NCI-H2227 treated with DMSO at 0.1 percent for 48 hours (cell line): ENCODE measurements around the gene ZBTB5.
A peak's percentile ranks its signal among the peaks of the same experiment; 100 is the strongest.
"Not testable (repeated sequence)": the region's sequence is repeated elsewhere in the genome, so short reads cannot be mapped to it uniquely, and the experiment has no call there.

Source experiments
- DNase-seq: peaks from one replicate; lab custom pipeline; 2025; lab: John Stamatoyannopoulos, UW

ZBTB5 gene, protein sequence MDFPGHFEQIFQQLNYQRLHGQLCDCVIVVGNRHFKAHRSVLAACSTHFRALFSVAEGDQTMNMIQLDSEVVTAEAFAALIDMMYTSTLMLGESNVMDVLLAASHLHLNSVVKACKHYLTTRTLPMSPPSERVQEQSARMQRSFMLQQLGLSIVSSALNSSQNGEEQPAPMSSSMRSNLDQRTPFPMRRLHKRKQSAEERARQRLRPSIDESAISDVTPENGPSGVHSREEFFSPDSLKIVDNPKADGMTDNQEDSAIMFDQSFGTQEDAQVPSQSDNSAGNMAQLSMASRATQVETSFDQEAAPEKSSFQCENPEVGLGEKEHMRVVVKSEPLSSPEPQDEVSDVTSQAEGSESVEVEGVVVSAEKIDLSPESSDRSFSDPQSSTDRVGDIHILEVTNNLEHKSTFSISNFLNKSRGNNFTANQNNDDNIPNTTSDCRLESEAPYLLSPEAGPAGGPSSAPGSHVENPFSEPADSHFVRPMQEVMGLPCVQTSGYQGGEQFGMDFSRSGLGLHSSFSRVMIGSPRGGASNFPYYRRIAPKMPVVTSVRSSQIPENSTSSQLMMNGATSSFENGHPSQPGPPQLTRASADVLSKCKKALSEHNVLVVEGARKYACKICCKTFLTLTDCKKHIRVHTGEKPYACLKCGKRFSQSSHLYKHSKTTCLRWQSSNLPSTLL

DNA sequence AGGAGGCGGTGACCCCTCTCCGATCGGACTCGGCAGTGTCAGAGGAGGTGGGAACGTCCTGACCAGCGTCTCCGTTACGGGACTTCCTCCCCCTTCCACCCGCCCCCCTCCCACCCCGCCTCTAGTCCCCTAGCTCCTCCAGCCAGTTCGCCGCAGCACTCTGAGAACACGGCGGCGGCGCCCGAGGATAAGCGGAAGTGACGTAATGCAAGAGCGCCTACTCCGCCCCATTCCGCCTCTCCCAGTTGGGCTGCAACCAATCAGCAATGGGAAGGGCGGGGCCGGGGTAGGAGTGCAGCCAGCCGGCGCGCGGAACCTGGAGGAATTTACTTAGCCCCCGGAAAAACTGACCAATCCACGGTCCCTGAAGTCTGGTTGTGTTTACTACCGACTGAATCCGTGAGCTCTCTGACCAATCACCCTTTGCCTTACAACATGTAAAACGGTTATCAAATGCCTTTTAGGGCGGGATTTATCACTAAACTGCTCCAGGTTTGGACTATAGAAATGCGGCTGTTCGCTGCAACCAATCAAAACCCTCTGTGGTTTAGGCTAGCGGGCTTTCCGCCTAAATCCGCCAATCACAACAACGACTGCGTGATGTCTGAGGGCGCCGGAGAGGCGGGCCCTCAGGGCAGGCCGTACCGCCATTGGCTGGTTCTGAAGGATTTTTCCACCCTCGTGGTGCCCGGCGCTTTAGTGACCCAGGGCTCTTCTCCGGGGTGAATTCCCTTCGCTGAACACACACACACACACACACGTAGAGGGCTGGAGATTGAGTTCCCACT is at the start of gene ZBTB5:
ZBTB5 (minus strand) TSS at position 202 of the 788 bp plus-strand sequence. CDS start 22,899 bp downstream, outside the sequence.
- DNase-seq, result peak; percentile 96

DNA sequence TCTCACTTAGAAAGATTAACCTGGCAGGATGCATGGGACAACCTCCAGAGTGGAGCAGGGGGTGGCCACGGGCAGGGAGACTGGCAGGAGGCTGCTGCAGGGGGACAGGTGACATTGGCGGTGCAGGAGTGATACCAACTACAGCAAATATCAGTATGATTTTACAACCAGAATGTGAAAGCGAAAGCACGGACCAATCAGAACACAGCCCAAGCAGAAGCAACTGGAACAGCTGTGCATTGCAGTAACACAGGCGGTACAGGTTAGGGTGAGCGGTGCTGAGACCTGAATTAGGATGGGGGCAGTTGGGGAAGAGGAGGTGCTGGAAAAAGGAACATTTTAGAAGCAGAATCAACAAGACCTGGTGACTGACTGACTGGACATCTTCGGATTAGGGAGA is 49.7 kb upstream of the ZBTB5 start:
- no peak for DNase-seq

DNA sequence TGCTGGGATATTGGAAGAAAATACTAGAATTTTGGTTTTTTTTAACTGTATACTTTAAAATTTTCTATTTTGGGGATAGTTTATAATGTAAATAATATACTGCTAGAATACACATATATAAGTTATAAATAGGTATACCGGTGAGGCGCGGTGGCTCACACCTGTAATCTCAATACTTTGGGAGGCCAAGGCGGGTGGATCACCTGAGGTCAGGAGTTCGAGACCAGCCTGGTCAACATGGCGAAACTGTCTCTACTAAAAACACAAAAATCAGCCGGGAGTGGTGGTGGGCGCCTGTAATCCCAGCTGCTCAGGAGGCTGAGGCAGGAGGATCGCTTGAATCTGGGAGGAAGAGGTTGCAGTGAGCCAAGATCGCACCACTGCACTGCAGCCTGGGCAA is 49.2 kb upstream of the ZBTB5 start:
- DNase-seq, result not testable (repeated sequence)

DNA sequence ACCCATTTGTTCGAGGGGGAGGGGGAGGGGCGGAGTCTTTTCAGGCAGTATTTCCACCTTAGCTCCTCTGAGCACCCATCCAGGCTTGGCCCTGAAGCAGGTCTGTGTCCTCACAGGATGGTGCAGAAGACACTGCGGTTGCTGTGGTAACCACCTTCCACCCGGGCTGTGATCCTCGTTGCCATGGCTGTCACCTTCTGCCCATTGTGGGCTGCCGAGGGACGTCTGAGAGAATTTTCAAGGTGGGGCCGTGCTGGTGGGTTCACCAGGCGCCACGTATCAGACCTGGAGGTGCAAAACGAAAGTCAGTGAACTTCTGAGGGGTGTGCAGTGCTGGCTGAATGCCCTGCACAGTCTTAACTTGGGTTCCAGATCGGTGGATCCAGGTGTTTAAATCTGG is 47.2 kb upstream of the ZBTB5 start:
- DNase-seq, result no peak

DNA sequence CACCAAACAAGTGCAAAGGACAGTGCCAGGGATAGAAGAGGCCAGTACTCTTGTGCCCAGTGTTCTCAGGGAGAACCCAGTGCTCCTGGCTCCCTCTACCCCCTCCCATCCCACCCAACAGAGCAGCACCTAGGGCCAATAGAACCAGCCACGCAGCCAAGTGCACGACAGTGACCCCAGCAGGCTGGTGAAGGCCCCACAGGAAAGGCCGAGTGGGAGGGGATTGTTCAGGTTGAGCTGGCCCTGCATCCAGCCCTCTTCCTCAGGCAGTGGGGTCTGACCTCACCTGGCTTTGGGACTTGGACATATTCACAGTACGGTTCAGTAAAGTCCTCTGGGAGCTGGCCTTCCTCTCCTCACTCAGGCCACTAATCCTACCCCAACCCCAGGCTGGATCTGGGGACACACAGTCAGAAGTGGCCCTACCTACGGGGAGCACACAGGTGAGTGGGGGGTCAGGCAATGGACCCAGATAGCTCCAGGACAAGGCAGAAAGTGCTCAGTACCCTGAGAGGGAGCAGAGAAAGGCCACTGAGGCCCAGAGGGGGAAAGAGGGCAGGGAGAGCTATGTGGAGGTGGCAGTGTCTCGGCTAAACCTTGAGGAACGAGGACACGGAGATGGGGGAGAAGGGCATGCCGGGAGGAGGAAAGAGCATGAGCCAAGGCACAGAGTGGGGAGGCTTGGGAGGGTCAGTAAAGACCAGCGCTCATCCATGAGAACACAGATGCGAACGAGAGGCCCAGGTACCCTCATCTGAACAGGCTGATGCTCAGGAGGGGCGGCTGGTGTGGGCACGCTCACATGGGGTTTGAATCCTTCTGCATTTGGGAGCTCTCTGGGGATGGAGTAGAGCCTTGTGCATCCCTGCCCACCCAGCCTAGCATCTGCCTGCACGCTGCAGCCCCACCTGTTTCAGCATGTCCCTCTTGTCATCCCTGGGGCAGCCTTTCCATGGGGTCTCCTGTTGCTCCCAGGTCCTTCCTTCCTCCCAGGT is 46.1 kb upstream of the ZBTB5 start:
- DNase-seq, result no peak

DNA sequence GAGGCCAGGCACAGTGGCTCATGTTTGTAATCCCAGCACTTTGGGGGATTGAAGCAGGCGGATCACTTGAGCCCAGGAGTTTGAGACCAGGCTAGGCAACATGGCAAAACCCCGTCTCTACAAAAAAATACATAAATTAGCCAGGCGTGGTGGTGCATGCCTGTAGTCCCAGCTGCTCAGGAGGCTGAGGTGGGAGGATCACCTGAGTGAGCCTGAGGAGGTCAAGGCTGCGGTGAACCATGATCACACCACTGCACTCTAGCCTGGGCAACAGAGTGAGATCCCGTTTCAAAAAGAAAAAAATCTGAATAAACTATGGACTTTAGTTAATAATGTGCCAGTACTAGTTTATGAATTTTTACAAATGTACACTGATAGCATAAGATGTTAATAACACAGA is 44.8 kb upstream of the ZBTB5 start:
- not testable (repeated sequence) for DNase-seq

DNA sequence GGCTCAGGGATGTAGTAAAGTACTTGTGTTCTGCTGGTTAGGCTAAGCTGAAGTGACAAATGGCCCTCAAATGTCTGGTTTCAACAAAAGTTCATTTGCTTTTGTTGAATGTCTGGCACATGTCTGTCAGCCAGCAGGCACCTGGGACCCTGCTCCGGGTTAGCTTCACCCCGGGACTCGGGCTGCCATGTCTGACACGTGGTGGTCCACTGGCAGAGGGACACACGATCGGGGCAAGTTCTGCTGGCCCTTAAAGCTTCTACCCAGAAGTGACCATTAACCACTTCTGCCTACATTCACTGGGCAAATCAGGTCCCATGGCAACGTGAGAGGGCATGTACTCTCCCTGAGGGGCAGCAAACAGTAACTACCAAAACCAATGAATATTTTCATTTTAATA is 44.3 kb upstream of the ZBTB5 start:
- DNase-seq, result no peak

DNA sequence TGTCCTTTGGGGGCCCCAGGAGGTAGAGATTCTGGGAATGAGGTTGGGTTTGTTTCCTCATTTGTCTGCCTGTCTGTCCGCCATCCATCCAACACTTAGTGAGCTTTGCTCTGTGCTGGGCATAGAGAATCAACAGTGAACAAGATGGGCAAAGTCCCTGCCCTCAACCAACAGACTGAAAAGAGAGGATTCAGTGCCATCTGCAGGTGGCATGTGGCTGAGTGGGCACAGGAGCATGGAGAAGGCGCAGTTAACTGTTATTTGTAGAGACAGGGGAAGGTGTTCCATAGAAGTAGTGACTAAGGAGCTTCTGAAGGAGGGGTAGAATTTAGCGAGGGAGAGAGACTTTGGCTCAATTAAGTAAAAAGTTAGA is 43.6 kb upstream of the ZBTB5 start:
- no peak for DNase-seq

DNA sequence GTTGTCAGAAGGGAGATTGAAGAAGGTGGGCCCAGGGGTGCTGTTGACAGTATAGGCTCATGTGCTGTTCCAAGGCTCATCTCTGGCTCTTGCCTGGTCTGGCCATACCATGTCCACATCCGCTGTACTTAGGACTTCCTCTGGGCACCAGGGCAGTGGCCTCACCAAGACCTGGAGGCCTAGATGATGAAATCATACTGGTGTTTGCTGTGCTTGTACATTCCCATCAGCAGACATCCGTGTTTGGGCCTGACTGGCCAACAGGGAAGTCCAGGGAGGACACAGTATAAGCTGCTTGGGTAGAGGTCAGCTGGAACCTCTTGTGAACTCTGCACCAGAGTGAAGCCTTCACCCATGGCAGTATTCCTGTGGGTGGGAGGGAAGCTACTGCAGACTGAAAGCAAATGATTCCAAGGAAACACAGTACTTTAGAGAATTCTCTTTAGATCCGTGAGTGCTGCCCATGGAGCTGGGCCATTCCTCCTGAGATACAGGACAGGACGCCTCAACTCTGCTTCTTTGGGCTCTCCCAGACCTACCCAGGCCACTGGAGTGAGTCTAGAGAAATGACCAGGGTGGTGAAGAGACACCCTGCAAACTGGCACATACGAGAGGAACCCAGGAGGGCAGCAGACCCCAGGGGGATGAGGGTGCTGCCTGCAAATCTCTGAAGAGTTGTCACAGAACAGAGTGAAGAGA is 43.0 kb upstream of the ZBTB5 start:
- no peak for DNase-seq

DNA sequence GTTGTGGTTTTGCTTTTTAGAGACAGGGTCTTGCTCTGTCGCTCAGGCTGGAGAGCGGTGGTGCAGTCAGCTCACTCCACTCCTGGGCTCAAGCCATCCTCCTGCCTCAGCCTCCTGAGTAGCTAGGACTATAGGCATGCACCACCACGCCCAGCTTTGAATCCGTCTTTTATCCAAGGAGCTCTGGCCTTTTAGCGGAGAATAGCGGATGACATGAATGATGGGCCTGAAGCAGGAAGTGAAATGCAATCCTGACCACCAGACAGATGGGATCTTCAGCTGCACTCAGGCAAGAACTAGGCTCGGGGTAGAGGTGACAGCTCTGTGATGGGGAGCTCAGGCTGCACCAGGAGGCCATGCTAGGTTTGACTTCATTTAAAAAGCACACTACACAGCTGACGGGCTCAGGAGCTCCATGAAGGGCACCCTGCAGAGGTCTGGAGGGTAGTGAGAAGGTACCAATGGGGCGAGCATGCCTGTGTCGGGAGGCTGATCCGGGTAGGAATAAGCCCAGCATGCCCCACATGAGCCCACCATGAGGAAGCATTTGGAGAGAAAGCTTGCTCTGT is 42.4 kb upstream of the ZBTB5 start:
- DNase-seq, result no peak

DNA sequence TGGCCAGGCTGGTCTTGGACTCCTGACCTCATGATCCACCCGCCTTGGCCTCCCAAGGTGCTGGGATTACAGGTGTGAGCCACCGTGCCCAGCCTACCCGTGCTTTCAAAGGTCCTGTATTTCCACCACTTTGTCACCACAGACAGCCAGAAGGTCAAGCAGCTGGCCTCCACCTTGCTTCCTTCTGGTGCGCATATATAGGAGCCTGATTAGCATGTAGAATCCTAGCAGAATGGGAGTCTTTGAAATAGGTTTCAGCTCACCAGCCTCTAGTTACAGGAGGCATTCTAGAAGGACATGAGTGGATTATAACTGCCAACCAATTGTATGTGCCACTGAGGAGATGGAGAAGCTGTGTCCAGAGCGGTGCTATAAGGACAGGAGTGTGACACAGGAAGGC is 39.4 kb upstream of the ZBTB5 start:
- DNase-seq, result no peak

DNA sequence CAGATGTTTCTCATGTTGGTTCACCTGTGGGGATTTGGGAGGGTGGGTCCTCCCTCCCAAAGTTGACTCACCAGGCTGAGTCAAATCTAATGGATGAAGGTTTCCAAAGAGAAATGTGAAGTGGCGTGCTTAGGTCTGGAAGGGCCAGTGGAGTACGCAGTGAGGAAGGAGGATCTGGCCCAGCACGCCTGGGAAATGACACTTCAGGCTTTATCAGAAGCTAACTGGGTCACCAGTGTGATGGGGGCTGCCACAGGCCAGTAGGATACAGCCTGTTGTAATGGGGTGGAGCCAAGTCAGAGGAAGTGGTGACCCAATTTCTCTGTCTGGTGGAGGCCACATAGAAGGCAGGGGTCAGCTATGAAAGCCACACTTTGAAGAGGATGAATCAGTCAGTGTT is 38.5 kb upstream of the ZBTB5 start:
- no peak for DNase-seq

DNA sequence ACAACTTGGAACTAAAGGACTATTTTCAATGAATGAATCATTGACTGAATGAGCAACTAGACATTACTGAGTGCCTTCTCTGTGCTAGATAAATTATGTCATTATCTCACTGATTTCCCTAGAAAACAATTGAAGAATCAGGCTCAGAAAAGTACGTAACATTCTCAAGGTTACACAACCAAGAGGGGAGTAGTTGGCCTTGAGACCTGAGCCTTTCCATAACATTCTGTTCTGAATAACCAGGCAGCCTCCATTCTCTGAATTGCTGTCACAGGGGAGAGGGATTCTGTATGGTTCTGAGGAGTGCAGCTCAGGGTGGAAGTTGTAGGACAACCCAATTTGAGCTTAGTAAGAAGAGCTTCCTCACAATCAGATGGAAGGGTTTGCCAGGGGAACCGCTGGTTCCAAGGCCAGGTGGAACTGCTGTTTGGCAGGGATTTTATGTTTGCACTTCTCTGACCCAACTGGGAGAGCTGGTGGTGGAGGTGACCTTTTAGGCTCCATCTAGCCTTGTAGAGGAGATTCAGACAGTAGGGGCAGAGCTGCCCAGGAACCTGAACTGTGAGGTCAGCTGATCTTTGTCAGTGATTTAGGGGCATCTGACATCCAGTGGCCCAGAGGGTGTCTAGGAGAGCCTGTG is 36.8 kb upstream of the ZBTB5 start:
- DNase-seq, result no peak

DNA sequence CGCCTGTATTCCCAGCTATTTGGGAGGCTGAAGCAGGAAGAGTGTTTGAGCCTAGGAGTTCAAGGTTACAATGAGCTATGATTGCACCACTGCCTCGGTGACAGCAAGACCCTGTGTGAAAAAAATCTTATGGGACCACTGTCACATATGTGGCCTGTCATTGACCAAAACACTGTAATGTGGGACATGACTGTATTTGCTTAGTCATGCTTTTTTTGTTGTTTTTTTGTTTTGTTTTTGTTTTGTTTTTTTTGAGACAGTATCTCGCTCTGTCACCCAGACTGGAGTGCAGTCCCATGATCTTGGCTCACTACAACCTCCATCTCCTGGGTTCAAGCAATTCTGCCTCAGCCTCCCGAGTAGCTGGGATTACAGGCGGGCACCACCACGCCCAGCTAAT is 34.0 kb upstream of the ZBTB5 start:
- no peak for DNase-seq

DNA sequence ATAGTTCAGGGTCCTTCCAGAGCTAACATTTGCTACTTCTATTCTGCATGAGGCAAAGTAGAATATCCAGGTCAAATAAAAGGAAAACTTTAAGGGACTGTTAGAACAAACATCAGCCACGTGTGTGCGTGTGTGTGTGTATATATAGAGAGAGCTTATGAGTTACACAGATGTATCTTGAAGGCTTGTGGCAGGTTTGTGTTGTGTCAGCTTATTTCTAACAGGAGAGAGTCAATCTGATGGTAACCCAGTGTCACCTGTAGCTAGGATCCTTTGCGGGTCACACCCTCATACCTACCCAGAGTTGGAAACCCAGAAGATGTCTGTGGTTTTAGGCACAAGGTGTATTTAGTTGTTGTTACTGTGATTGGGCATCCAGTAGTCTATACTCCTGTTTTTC is 33.2 kb upstream of the ZBTB5 start:
- DNase-seq, result no peak

DNA sequence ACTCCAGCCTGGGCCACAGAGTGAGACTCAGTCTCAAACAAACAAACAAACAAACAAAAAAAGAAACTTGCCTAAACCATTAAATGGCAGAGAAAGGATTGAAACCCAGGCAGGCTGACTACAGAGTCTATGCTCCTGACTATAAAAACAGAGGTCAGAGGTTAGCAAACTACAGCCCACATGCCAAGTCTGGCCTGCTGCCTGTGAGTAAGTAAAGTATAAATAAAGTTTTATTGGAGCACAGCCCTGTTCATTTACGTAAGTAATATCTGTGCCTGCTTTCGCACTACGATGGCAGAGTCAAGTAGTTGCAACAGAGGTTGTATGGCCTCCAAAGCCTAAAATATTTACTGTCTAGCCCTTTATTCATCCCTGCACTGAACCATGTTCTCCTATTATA is 32.1 kb upstream of the ZBTB5 start:
- DNase-seq, result no peak

DNA sequence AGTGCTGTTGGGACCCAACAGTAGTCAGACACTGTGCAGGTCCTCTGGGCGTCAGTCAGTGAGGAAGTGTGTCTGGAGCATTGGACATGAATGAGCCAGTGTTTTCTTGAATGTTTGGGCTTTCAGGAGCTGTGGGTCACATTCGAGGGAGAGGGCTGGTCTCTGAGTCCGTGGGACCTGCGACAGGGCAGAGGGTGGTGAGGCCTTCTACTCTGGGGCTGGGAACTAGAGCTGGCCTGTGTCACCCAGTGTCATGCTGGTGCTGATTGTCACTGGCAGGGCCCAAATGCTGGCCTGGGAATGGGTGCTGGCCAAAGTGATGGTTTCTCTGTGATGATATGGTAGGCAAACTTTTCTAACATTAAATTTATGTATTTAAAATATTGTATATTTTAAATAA is 30.8 kb upstream of the ZBTB5 start:
- no peak for DNase-seq

DNA sequence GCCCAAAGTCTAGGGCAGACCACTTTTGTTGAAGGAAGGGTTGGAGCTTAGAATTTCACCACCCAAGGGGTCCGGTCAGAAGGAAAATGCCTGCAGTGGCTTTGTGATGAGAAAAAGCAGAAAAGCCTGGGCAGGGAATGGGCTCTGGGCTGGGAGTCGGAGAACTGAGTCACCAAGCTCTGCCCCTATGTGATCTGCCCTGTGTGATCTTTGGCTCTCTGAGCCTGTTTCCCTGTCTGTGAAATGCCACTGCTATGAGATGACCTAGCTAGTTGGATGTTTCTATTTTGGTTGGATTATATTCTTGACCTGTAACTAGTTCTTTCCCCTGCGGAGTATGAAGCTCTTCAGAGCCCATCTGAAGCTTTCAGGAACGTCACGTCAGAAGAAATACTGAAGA is 30.3 kb upstream of the ZBTB5 start:
- no peak for DNase-seq

DNA sequence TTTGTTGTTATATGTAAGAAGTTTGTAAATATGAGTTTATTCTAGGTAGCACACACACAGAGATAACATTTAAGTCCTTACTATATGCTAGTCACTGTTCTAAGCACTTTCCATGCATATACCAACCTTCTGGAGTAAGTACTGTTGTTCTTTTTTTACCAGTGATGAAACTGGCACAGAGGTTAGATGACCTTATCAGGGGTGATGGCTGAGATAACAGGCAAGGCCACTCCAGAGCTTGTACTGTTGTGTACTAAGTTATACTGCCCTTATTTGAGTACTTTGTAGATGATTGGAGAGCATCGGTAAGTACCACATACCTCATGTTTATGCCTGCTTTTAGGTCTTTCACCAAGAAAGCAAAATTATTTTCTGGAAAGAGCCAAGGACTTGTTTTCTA is 26.7 kb upstream of the ZBTB5 start:
- no peak for DNase-seq
